ENCODE data around the gene TRIM29. TPM values are rescaled to one million over a fixed set of nuclear protein-coding genes. Genes with fewer than 3 reads are reported as not detected.
A peak's percentile ranks its signal among the peaks of the same experiment; 100 is the strongest.

The TRIM29 gene
- total and polyA plus RNA-seq, 7 donors = 0.33 to 8.5 (median 6.0) TPM

DNA sequence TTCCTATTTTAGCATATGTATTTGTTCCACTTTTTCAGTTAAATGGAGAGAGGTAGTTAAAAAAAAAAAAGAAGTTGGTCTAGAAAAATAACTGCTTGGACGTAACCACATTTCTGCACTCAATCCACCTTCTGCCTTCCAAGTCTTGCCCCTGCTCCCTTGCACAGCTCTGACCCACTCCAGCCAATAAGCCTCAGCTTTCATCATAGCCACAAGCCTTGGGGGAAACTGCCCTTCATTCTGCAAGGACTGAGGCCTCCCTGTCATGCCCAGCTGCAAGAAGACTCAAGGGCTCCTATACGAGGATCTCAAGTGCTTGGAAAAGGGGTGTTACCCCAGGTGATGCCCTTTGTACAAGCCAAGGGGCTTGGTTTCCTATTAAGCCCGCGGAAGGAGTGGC is 37.0 kb upstream of the TRIM29 start:
- intact Hi-C loops (cut with DNase I) = loop anchor here (5.0 kb wide), 1 partner anchor 37 kb away; the partner anchor contains the start of gene OAF
- Histone ChIP-seq H3K27me3 (peaks cover 0 to 17% (median 6%) of the 10 kb centered on the region in 3 donors), H3K36me3 (no peaks in the 10 kb centered on the region), H3K4me3 (no peak overlapping the region), H3K9me3 (no peaks in the 10 kb centered on the region), H3K27ac (no peak overlapping the region), H3K4me1 (peaks cover 0 to 15% (median 4%) of the 10 kb centered on the region in 4 donors)
- no peak for TF ChIP-seq POLR2A (IDR thresholded peaks at IDR 0.05)
- TF ChIP-seq POLR2AphosphoS5 (IDR thresholded peaks at IDR 0.05) = no peak
- no peak for TF ChIP-seq CTCF (IDR thresholded peaks at IDR 0.05)
- TF ChIP-seq EP300 (IDR thresholded peaks at IDR 0.05) = no peak
- DNase-seq = no peak
- 55 to 70% methylated on average over 4 of the region's 4 CpGs for WGBS, 2 donors

DNA sequence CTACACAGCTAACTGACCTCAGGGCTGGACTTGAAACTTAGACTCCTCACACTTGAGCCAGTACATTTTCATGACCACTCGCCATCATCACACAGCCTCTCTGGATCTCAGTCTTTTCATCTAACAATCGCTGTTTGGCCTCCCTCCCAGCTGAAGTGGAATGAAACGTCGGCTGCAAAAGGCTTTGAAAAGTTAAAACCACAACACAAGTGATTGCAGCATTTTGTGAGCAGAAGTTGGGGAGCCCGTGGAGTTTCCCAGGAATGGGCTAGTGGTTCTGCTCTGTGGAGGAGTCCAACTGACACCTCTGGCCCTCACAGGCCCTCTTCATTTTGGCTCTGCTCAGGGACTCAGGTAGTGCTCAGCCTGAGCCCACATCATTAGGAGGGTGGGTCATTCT is 35.9 kb upstream of the TRIM29 start:
- H3K4me3 ChIP-seq = no peak overlapping the region
- H3K4me1 ChIP-seq = peaks cover 0 to 23% (median 13%) of the 10 kb centered on the region in 4 donors
- no peak overlapping the region for H3K27ac ChIP-seq
- H3K9me3 ChIP-seq = no peaks in the 10 kb centered on the region
- TF ChIP-seq POLR2AphosphoS5 (IDR thresholded peaks at IDR 0.05) = no peak
- no peak for TF ChIP-seq POLR2A (IDR thresholded peaks at IDR 0.05)
- no peak for TF ChIP-seq CTCF (IDR thresholded peaks at IDR 0.05)
- TF ChIP-seq EP300 (IDR thresholded peaks at IDR 0.05) = no peak
- H3K36me3 ChIP-seq = no peaks in the 10 kb centered on the region
- WGBS, 2 donors = 53 to 70% methylated on average over 5 of the region's 5 CpGs
- DNase-seq = peak; percentile 51
- H3K27me3 ChIP-seq = peaks cover 0 to 17% (median 6%) of the 10 kb centered on the region in 3 donors
- intact Hi-C loops (cut with DNase I) = no loop called here

DNA sequence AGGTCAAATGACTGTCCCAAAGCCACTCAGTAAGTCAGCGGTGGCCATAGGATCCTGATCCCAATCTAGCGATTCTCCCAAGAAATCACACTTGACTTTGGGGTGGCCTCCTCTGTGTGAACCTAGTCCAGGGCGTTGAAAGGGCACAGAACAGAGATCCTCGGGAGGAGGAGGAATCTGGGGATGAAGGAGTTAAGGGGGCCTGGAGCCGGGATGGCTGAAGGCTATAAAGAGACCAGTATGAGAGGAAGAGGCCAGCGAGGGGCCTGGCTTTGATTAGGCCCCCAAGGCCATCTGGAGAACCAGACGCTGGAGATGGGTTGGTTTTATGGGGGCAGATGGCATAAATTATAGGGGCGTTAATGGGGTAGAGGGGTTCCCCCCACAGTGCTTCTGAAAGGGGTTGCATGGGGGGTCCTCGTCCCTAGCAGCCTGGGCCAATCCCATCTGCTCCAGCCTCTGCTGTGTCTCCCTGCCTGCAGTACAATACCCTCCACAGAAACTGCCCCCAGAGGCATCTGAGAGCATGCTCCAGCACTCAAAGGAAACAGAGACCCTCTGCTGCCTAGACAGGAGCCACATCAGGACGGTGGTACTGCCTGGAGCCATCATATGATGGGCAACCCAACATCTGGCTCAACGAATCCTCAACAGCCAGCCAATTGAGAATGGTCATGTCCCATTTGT is 35.2 kb upstream of the TRIM29 start:
- no peak overlapping the region for H3K27ac ChIP-seq
- peaks cover 0 to 18% (median 6%) of the 10 kb centered on the region in 3 donors for H3K27me3 ChIP-seq
- TF ChIP-seq POLR2AphosphoS5 (IDR thresholded peaks at IDR 0.05) (no peak), EP300 (IDR thresholded peaks at IDR 0.05) (no peak), CTCF (IDR thresholded peaks at IDR 0.05) (no peak), POLR2A (IDR thresholded peaks at IDR 0.05) (no peak)
- H3K4me1 ChIP-seq = peaks cover 0 to 21% (median 17%) of the 10 kb centered on the region in 4 donors
- peak; percentile 56 for DNase-seq
- intact Hi-C loops (cut with DNase I) = no loop called here
- no peaks in the 10 kb centered on the region for H3K36me3 ChIP-seq
- H3K9me3 ChIP-seq = no peaks in the 10 kb centered on the region
- H3K4me3 ChIP-seq = no peak overlapping the region
- WGBS, 2 donors = 77 to 78% methylated on average over 11 of the region's 11 CpGs

DNA sequence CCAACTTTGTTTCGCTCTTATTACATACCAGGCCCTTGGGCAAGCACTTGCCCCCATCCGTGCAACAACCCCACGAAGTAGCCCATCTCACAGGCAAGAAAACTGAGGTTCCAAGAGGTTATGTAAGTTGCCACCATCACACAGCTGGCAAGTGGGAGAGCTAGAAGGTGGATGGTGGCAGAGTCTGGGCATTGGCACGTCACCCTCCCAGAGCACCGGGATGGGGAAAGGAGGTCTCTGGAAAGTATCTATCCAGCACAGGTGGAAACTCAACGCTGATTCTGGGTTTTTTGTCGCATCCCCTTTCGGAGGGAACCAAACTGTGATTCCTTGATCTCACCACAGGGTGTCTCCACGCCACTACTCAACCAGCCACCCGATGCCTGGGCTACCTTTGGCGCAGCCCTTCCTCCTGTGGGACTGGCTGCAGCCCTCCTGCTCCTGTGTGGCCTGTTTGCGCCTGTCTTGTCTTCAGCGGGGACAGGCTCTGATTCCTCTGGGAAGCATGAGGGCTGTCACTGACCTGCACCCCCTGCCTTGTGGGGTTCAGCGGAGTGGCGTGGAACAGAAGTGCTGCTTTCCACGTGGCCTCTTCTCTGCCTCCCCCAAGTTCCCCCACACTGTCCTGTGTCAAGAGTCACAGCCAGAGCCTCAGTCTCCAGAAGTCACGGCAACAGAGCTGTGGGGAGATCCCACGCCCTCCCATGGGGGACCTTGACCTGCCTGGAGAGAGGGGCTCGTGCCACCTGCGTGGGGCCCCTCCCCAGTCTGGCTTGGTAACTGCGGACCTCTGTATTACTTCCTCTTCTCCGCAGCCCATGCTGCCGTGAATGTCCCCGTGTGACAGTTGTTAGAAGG is 34.4 kb upstream of the TRIM29 start:
- Histone ChIP-seq H3K4me3 (no peak overlapping the region), H3K9me3 (no peaks in the 10 kb centered on the region), H3K4me1 (peaks cover 0 to 18% (median 18%) of the 10 kb centered on the region in 4 donors), H3K27me3 (peaks cover 0 to 27% (median 12%) of the 10 kb centered on the region in 3 donors), H3K27ac (no peak overlapping the region), H3K36me3 (no peaks in the 10 kb centered on the region)
- DNase-seq = peak; percentile 87
- 23 to 25% methylated on average over 24 of the region's 24 CpGs for WGBS, 2 donors
- TF ChIP-seq POLR2AphosphoS5 (IDR thresholded peaks at IDR 0.05) (no peak), CTCF (IDR thresholded peaks at IDR 0.05) (peak; percentile 56 to 80 (median 76))
- intact Hi-C loops (cut with DNase I) = loop anchor here (1.0 kb wide), 1 partner anchor 58 kb away; no protein-coding TSS in a partner anchor
